Neural progenitor cell (in vitro differentiated cells): ENCODE measurements around the gene PLCB1. TPM values are rescaled to one million over a fixed set of nuclear protein-coding genes. Genes with fewer than 3 reads are reported as not detected.

Source experiments
- DNase-seq: peaks from one replicate; pipeline ENCODE4 v3.0.0-alpha.2; 2016; ENCODE audit warnings: low spot score
- H2AFZ ChIP-seq: fragments of 200-600 bp; sonication (generic); replicated peaks from 2 replicates; pipeline ENCODE4 v1.6.1; 2016; ENCODE audit warnings: antibody characterized with exemption
- H3F3A ChIP-seq: fragments of 200-600 bp; sonication (generic); 2 replicates; pipeline ENCODE4 v1.6.1; 2016; ENCODE audit warnings: antibody characterized with exemption, low read depth
- H3K27ac ChIP-seq: fragments of 200-600 bp; sonication (generic); 2 replicates; pipeline ENCODE4 v1.5.1; 2016; ENCODE audit warnings: mild to moderate bottlenecking
- H3K27me3 ChIP-seq: fragments of 200-600 bp; sonication (generic); 2 replicates; pipeline ENCODE4 v1.6.1; 2016; ENCODE audit warnings: mild to moderate bottlenecking, moderate library complexity
- H3K36me3 ChIP-seq: fragments of 200-600 bp; sonication (generic); 2 replicates; pipeline ENCODE4 v1.5.1; 2016
- H3K4me1 ChIP-seq: fragments of 200-600 bp; sonication (generic); 2 replicates; pipeline ENCODE4 v1.6.1; 2016; ENCODE audit warnings: mixed run types
- H3K4me2 ChIP-seq: fragments of 200-600 bp; sonication (generic); 2 replicates; pipeline ENCODE4 v1.6.1; 2016
- H3K4me3 ChIP-seq: fragments of 200-600 bp; sonication (generic); 2 replicates; pipeline ENCODE4 v1.5.1; 2016
- H3K79me2 ChIP-seq: fragments of 200-600 bp; sonication (generic); 2 replicates; pipeline ENCODE4 v1.6.1; 2016; ENCODE audit warnings: low read depth
- H3K9ac ChIP-seq: fragments of 200-600 bp; sonication (generic); 2 replicates; pipeline ENCODE4 v1.6.1; 2016
- H3K9me3 ChIP-seq: fragments of 200-600 bp; sonication (generic); 2 replicates; pipeline ENCODE4 v1.5.1; 2016; ENCODE audit warnings: low read depth
- H4K20me1 ChIP-seq: fragments of 200-600 bp; sonication (generic); 2 replicates; pipeline ENCODE4 v1.6.1; 2016; ENCODE audit warnings: low read depth
- H3K27ac Mint-ChIP-seq: 3 replicates; pipeline ENCODE4 v1.8.0; 2021; ENCODE audit warnings: mixed read lengths
- H3K27me3 Mint-ChIP-seq: 2 replicates; pipeline ENCODE4 v1.8.0; 2022; ENCODE audit warnings: low read depth, mild to moderate bottlenecking, inconsistent platforms, moderate library complexity, mixed read lengths; ENCODE audit not compliant: insufficient read depth
- H3K36me3 Mint-ChIP-seq: 3 replicates; pipeline ENCODE4 v1.8.0; 2021; ENCODE audit warnings: mixed read lengths
- H3K4me1 Mint-ChIP-seq: 3 replicates; pipeline ENCODE4 v1.8.0; 2021; ENCODE audit warnings: mixed read lengths
- H3K4me3 Mint-ChIP-seq: 3 replicates; pipeline ENCODE4 v1.8.0; 2021; ENCODE audit warnings: mild to moderate bottlenecking, moderate library complexity, mixed read lengths
- H3K9me3 Mint-ChIP-seq: 3 replicates; pipeline ENCODE4 v1.8.0; 2020; ENCODE audit warnings: mixed read lengths
- CTCF ChIP-seq: fragments of 200-600 bp; sonication (generic); IDR thresholded peaks from 2 replicates; pipeline ENCODE4 v1.5.1; 2017; ENCODE audit warnings: antibody characterized with exemption, mild to moderate bottlenecking
- EZH2 ChIP-seq: fragments of 200-600 bp; sonication (generic); IDR thresholded peaks from 2 replicates; pipeline ENCODE4 v1.6.1; 2017; ENCODE audit warnings: antibody characterized with exemption, mild to moderate bottlenecking, moderate library complexity
- EZH2phosphoT487 ChIP-seq: fragments of 200-600 bp; sonication (generic); IDR thresholded peaks from 2 replicates; pipeline ENCODE4 v1.6.1; 2017; ENCODE audit warnings: antibody characterized with exemption
- total RNA-seq: library from RNA; depleted of rRNA; stranded (reverse); fragments of >200 nt; gene quantifications from 2 replicates; pipeline ENCODE4 v1.2.3, GENCODE V29; 2015; ENCODE audit warnings: low replicate concordance

The PLCB1 gene
- total RNA-seq, 1 donor from 2014 or later: 30.2 TPM

- Mint-ChIP-seq H3K27me3 (no peaks in the 10 kb centered on the region), H3K9me3 (no peaks in the 10 kb centered on the region), H3K27ac (no peak overlapping the region), H3K36me3 (no peaks in the 10 kb centered on the region), H3K4me3 (no peak overlapping the region), H3K4me1 (peaks cover 6% of the 10 kb centered on the region)
- TF ChIP-seq CTCF: no peak
- TF ChIP-seq EZH2phosphoT487: no peak
- TF ChIP-seq EZH2: no peak
- Histone ChIP-seq H3K9me3 (no peaks in the 10 kb centered on the region), H3K4me3 (no peak overlapping the region), H3K4me2 (no peak overlapping the region), H3F3A (no peaks in the 10 kb centered on the region), H3K36me3 (no peaks in the 10 kb centered on the region), H2AFZ (no peak overlapping the region), H3K79me2 (no peaks in the 10 kb centered on the region), H4K20me1 (no peaks in the 10 kb centered on the region), H3K4me1 (peaks cover 3% of the 10 kb centered on the region), H3K27me3 (no peaks in the 10 kb centered on the region), H3K27ac (no peak overlapping the region), H3K9ac (no peak overlapping the region)
- DNase-seq: no peak
Measured at GRCh38 chr20:8536262-8536618, 404.2 kb downstream of the PLCB1 start.

DNA sequence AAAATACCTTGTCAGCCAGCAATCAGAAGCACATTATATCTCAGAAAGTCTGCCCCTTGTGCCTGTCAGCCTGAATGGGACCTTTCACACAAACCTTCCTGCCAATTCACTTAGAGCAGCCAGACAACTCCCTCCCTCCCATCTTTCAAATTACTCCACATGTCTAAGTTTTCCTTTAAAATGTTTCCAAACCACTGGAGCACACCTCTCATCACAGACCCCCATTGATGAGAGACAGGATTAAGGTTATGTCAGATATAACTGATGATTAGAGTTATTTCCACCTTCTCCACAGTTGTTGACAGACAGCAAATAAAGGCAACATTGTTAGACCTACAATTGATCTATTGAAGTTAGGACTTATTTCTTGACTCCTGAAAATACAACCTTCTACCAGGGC, 408.4 kb downstream of the PLCB1 start:
- no peak overlapping the region for H3K27ac Mint-ChIP-seq
- DNase-seq: no peak
- no peaks in the 10 kb centered on the region for H3K4me1 ChIP-seq
- no peaks in the 10 kb centered on the region for H3F3A ChIP-seq
- H3K36me3 Mint-ChIP-seq: no peaks in the 10 kb centered on the region
- no peak overlapping the region for H3K4me3 Mint-ChIP-seq
- H3K9me3 ChIP-seq: no peaks in the 10 kb centered on the region
- H3K36me3 ChIP-seq: no peaks in the 10 kb centered on the region
- H3K4me1 Mint-ChIP-seq: no peaks in the 10 kb centered on the region
- no peak overlapping the region for H3K4me3 ChIP-seq
- no peaks in the 10 kb centered on the region for H3K9me3 Mint-ChIP-seq
- no peak overlapping the region for H3K27ac ChIP-seq
- H3K27me3 Mint-ChIP-seq: no peaks in the 10 kb centered on the region
- no peaks in the 10 kb centered on the region for H3K79me2 ChIP-seq
- H2AFZ ChIP-seq: no peak overlapping the region
- no peak overlapping the region for H3K4me2 ChIP-seq
- H4K20me1 ChIP-seq: no peaks in the 10 kb centered on the region
- TF ChIP-seq CTCF (no peak), EZH2phosphoT487 (no peak), EZH2 (no peak)
- no peak overlapping the region for H3K9ac ChIP-seq
- H3K27me3 ChIP-seq: no peaks in the 10 kb centered on the region

DNA sequence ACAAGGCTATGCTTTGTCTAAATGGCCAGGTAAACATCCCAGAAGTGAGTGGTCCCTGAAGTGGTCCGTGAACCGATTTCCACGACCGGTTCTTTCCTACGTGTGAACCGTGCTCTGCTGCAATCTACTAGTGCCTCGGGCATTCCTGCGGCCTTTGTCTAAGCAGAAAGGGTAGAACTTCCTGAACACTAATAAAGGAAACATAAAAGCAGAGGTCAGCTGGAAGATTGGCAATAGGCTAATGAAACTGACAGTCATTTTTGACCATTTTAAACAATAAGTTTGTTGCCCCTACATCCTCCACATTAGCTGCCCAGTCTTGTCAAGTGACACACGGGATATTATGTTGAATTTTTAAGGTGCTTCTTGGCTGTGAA, 410.0 kb downstream of the PLCB1 start:
- Histone ChIP-seq H3K36me3 (no peaks in the 10 kb centered on the region), H3F3A (no peaks in the 10 kb centered on the region), H3K9ac (no peak overlapping the region), H3K27ac (no peak overlapping the region), H3K79me2 (no peaks in the 10 kb centered on the region), H2AFZ (no peak overlapping the region), H4K20me1 (no peaks in the 10 kb centered on the region), H3K9me3 (no peaks in the 10 kb centered on the region), H3K27me3 (no peaks in the 10 kb centered on the region), H3K4me1 (no peaks in the 10 kb centered on the region), H3K4me3 (no peak overlapping the region), H3K4me2 (no peak overlapping the region)
- no peaks in the 10 kb centered on the region for H3K27me3 Mint-ChIP-seq
- DNase-seq: no peak
- no peaks in the 10 kb centered on the region for H3K4me1 Mint-ChIP-seq
- H3K36me3 Mint-ChIP-seq: no peaks in the 10 kb centered on the region
- H3K4me3 Mint-ChIP-seq: no peak overlapping the region
- H3K27ac Mint-ChIP-seq: no peak overlapping the region
- no peaks in the 10 kb centered on the region for H3K9me3 Mint-ChIP-seq
- TF ChIP-seq EZH2phosphoT487: no peak

DNA sequence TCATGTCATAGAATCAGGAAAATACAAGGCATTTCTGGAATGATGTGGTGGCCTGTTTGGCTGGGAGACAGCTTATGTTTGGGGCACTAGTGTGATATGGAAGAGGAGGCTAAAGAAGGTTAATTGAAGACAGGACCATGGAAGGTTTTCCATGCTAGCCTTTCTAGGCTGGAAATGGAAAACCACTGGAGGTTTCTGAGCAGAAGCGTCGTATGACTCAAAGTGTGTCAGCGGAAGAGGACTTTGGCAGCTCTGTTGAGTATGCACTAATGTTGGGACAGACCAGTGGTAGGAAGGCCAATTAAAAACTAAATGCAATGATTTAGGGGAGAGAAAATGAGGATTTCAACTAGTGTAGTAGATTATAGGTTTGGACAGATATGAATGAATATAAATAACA, 413.1 kb downstream of the PLCB1 start:
- no peaks in the 10 kb centered on the region for H4K20me1 ChIP-seq
- Mint-ChIP-seq H3K36me3 (no peaks in the 10 kb centered on the region), H3K9me3 (no peaks in the 10 kb centered on the region), H3K4me1 (no peaks in the 10 kb centered on the region), H3K4me3 (no peak overlapping the region), H3K27ac (no peak overlapping the region), H3K27me3 (no peaks in the 10 kb centered on the region)
- no peaks in the 10 kb centered on the region for H3K9me3 ChIP-seq
- no peaks in the 10 kb centered on the region for H3K4me1 ChIP-seq
- H3F3A ChIP-seq: no peaks in the 10 kb centered on the region
- H3K4me2 ChIP-seq: no peak overlapping the region
- no peaks in the 10 kb centered on the region for H3K79me2 ChIP-seq
- H3K36me3 ChIP-seq: no peaks in the 10 kb centered on the region
- TF ChIP-seq EZH2: no peak
- no peak for TF ChIP-seq EZH2phosphoT487
- no peak for TF ChIP-seq CTCF
- DNase-seq: no peak
- H3K9ac ChIP-seq: no peak overlapping the region
- H2AFZ ChIP-seq: no peak overlapping the region
- H3K27ac ChIP-seq: no peak overlapping the region
- no peak overlapping the region for H3K4me3 ChIP-seq
- H3K27me3 ChIP-seq: no peaks in the 10 kb centered on the region
